ENCODE data around the gene BBS2.

- TF ChIP-seq POLR2A (IDR thresholded peaks at IDR 0.05; ENCODE audit: low read depth, low read length): no peak
- no peak for TF ChIP-seq POLR2AphosphoS5 (IDR thresholded peaks at IDR 0.05; ENCODE audit: low read depth, low read length)
These were observed 40.6 kb upstream of the BBS2 start for GRCh38 chr16:56560447-56560846.
